GM21825 (cell line): ENCODE measurements around the gene PTMS.

Source experiments
- ATAC-seq: cut with Tn5 transposase; IDR thresholded peaks from one replicate; pipeline ENCODE4 v1.9.1; 2021; ENCODE audit warnings: mild to moderate bottlenecking, moderate library complexity; ENCODE audit not compliant: unreplicated experiment

PTMS gene

GRCh38 chr12:6752167-6752920 lies 13.8 kb upstream of the PTMS start:
- peak; percentile 5 for ATAC-seq

- peak; percentile 89 for ATAC-seq
Measured at GRCh38 chr12:6752921-6753771, 13.0 kb upstream of the PTMS start, which contains the start of gene MLF2. MLF2 (minus strand) TSS chr12:6753141; CDS start chr12:6752334, 807 bp downstream.

- no peak for ATAC-seq
Measured at GRCh38 chr12:6753772-6754356, 12.3 kb upstream of the PTMS start.

- no peak for ATAC-seq
Measured at GRCh38 chr12:6754411-6754810, 11.8 kb upstream of the PTMS start.

GRCh38 chr12:6757028-6757690 lies 9.0 kb upstream of the PTMS start:
- no peak for ATAC-seq

- no peak for ATAC-seq
Measured at GRCh38 chr12:6758506-6759095, 7.6 kb upstream of the PTMS start.

GRCh38 chr12:6759741-6760140 lies 6.4 kb upstream of the PTMS start:
- no peak for ATAC-seq

- no peak for ATAC-seq
Measured at GRCh38 chr12:6763380-6763779, 2.8 kb upstream of the PTMS start.

GRCh38 chr12:6764011-6764828 lies 1.9 kb upstream of the PTMS start:
- ATAC-seq: peak; percentile 76

GRCh38 chr12:6765048-6765633 lies 1.0 kb upstream of the PTMS start:
- no peak for ATAC-seq

- peak; percentile 49 for ATAC-seq
Measured at GRCh38 chr12:6766651-6767349, 637 bp downstream of the PTMS start.

- ATAC-seq: no peak
Measured at GRCh38 chr12:6767353-6768319, 1.5 kb downstream of the PTMS start.

GRCh38 chr12:6768437-6768914 lies 2.3 kb downstream of the PTMS start:
- no peak for ATAC-seq

- no peak for ATAC-seq
Measured at GRCh38 chr12:6768990-6769389, 2.8 kb downstream of the PTMS start.

GRCh38 chr12:6769666-6770065 lies 3.5 kb downstream of the PTMS start:
- ATAC-seq: no peak

GRCh38 chr12:6770094-6770493 lies 3.9 kb downstream of the PTMS start:
- ATAC-seq: no peak

- no peak for ATAC-seq
Measured at GRCh38 chr12:6770600-6770999, 4.4 kb downstream of the PTMS start.

GRCh38 chr12:6771091-6771495 lies 4.9 kb downstream of the PTMS start:
- no peak for ATAC-seq
